Panc1 (cell line): Measurements from ENCODE around the gene ITGA8.

Source experiments
- CTCF ChIP-seq: fragments of 450-650 bp; IDR thresholded peaks from 2 replicates; pipeline ENCODE4 v1.5.1; 2017; ENCODE audit warnings: mild to moderate bottlenecking
- POLR2AphosphoS5 ChIP-seq: IDR thresholded peaks from 2 replicates; pipeline ENCODE4 v1.6.1; 2012; ENCODE audit warnings: mild to moderate bottlenecking, low read depth, low read length, moderate library complexity
- REST ChIP-seq, 2 experiments: IDR thresholded peaks; 2 replicates each; pipeline ENCODE4 v1.6.1; 2011 to 2012; ENCODE audit warnings: low read depth in 2 of 2, control low read depth in 1 of 2, low read length in 1 of 2, mild to moderate bottlenecking in 1 of 2, moderate library complexity in 1 of 2; ENCODE audit not compliant: insufficient read depth in 1 of 2
- SIN3A ChIP-seq: IDR thresholded peaks from 2 replicates; pipeline ENCODE4 v1.6.1; 2012; ENCODE audit warnings: low read depth, mild to moderate bottlenecking, low read length, moderate library complexity, borderline replicate concordance; ENCODE audit not compliant: insufficient read depth
- TCF7L2 ChIP-seq: IDR thresholded peaks from 2 replicates; pipeline ENCODE4 v1.6.1; 2011; ENCODE audit warnings: mild to moderate bottlenecking, low read depth, low read length, inconsistent platforms

- TF ChIP-seq CTCF (no peak), POLR2AphosphoS5 (no peak), TCF7L2 (no peak), REST (IDR thresholded peaks at IDR 0.05; ENCODE audit: insufficient read depth in 1 of 2, low read depth in 2 of 2, low read length in 1 of 2) (no peak), SIN3A (no peak)
Observed at GRCh38 chr10:15601819-15602218, 117.9 kb downstream of the ITGA8 start.
